Erythroblast (primary cell): ENCODE data around the gene JAZF1.

ENCODE experiments used
- DNase-seq, 2 experiments: peaks; one replicate each; lab custom pipeline; 2025; lab: John Stamatoyannopoulos, UW
- GATA1 ChIP-seq: IDR thresholded peaks from 2 replicates; pipeline ENCODE4 v1.6.1; 2011; ENCODE audit warnings: low read depth, mild to moderate bottlenecking, control low read depth, low read length, moderate library complexity
- POLR2A ChIP-seq: IDR thresholded peaks from 2 replicates; pipeline ENCODE4 v1.6.1; 2011; ENCODE audit warnings: mild to moderate bottlenecking, low read length

Gene JAZF1

GRCh38 chr7:27842094-27842692, 338.4 kb downstream of the JAZF1 start:
- DNase-seq: no peak
- no peak for TF ChIP-seq GATA1
- TF ChIP-seq POLR2A: no peak

- no peak for DNase-seq
- TF ChIP-seq POLR2A (no peak), GATA1 (no peak)
Observed at GRCh38 chr7:27840760-27841364, 339.7 kb downstream of the JAZF1 start.

- no peak for TF ChIP-seq GATA1
- TF ChIP-seq POLR2A: no peak
- no peak for DNase-seq
Observed at GRCh38 chr7:27840313-27840712, 340.3 kb downstream of the JAZF1 start.

- DNase-seq: no peak
- TF ChIP-seq GATA1: no peak
- TF ChIP-seq POLR2A: no peak
Observed at GRCh38 chr7:27839099-27839498, 341.5 kb downstream of the JAZF1 start.

- no peak for DNase-seq
- TF ChIP-seq POLR2A (no peak), GATA1 (no peak)
Observed at GRCh38 chr7:27836536-27836935, 344.1 kb downstream of the JAZF1 start.

- DNase-seq: no peak
Observed at GRCh38 chr7:27835376-27835775, 345.2 kb downstream of the JAZF1 start.

GRCh38 chr7:27834179-27834921, 346.2 kb downstream of the JAZF1 start:
- TF ChIP-seq POLR2A: no peak
- no peak for TF ChIP-seq GATA1
- DNase-seq: no peak

More at GRCh38 chr7:27835376-27835775, 345.2 kb downstream of the JAZF1 start:
- no peak for TF ChIP-seq GATA1
- TF ChIP-seq POLR2A: no peak

GRCh38 chr7:27826357-27826756, 354.2 kb downstream of the JAZF1 start:
- DNase-seq: no peak
- TF ChIP-seq GATA1 (no peak), POLR2A (no peak)

- no peak for DNase-seq
Observed at GRCh38 chr7:27825891-27826290, 354.7 kb downstream of the JAZF1 start.

GRCh38 chr7:27822245-27822644, 358.4 kb downstream of the JAZF1 start:
- no peak for DNase-seq
- TF ChIP-seq GATA1: no peak
- no peak for TF ChIP-seq POLR2A

More at GRCh38 chr7:27825891-27826290, 354.7 kb downstream of the JAZF1 start:
- TF ChIP-seq POLR2A: no peak
- TF ChIP-seq GATA1: no peak

GRCh38 chr7:27812706-27813105, 367.9 kb downstream of the JAZF1 start:
- no peak for DNase-seq
- TF ChIP-seq GATA1 (no peak), POLR2A (no peak)

- TF ChIP-seq GATA1: no peak
- no peak for TF ChIP-seq POLR2A
- DNase-seq: no peak
Observed at GRCh38 chr7:27810186-27810585, 370.4 kb downstream of the JAZF1 start.

GRCh38 chr7:27808626-27809025, 372.0 kb downstream of the JAZF1 start:
- DNase-seq: peak in 1 of 2 experiments; percentile 15
- TF ChIP-seq GATA1: no peak
- no peak for TF ChIP-seq POLR2A

GRCh38 chr7:27804139-27804538, 376.5 kb downstream of the JAZF1 start:
- DNase-seq: no peak
- no peak for TF ChIP-seq POLR2A
- TF ChIP-seq GATA1: no peak
